ENCODE measurements around the gene NDUFV3. TPM values are rescaled to one million over a fixed set of nuclear protein-coding genes. Genes with fewer than 3 reads are reported as not detected.
"Not testable (repeated sequence)": the region's sequence is repeated elsewhere in the genome, so short reads cannot be mapped to it uniquely, and the experiment has no call there.

NDUFV3 gene
- total RNA-seq, 1 experiment from 2014 or later = 60.5 TPM

- DNase-seq (ENCODE audit: low read depth) = no peak
Measured at GRCh38 chr21:42855937-42856335, 37.2 kb upstream of the NDUFV3 start.

GRCh38 chr21:42857216-42857615 is 35.9 kb upstream of the NDUFV3 start:
- no peak for DNase-seq (ENCODE audit: low read depth)

GRCh38 chr21:42858185-42858847 is 34.8 kb upstream of the NDUFV3 start:
- DNase-seq (ENCODE audit: low read depth) = no peak

GRCh38 chr21:42858957-42859890 is 33.9 kb upstream of the NDUFV3 start:
- DNase-seq (ENCODE audit: low read depth) = no peak

GRCh38 chr21:42859891-42860230 is 33.2 kb upstream of the NDUFV3 start:
- no peak for DNase-seq (ENCODE audit: low read depth)

- DNase-seq (ENCODE audit: low read depth) = no peak
Measured at GRCh38 chr21:42860345-42860744, 32.8 kb upstream of the NDUFV3 start.

- DNase-seq (ENCODE audit: low read depth) = no peak
Measured at GRCh38 chr21:42861311-42861847, 31.7 kb upstream of the NDUFV3 start.

GRCh38 chr21:42861848-42862400 is 31.2 kb upstream of the NDUFV3 start:
- no peak for DNase-seq (ENCODE audit: low read depth)

GRCh38 chr21:42862774-42863503 is 30.2 kb upstream of the NDUFV3 start:
- peak; percentile 8 for DNase-seq (ENCODE audit: low read depth)

GRCh38 chr21:42863504-42863870 is 29.6 kb upstream of the NDUFV3 start:
- DNase-seq (ENCODE audit: low read depth) = no peak

- no peak for DNase-seq (ENCODE audit: low read depth)
Measured at GRCh38 chr21:42864286-42864685, 28.8 kb upstream of the NDUFV3 start.

- DNase-seq (ENCODE audit: low read depth) = no peak
Measured at GRCh38 chr21:42864815-42865775, 28.0 kb upstream of the NDUFV3 start.

- no peak for DNase-seq (ENCODE audit: low read depth)
Measured at GRCh38 chr21:42865776-42866160, 27.3 kb upstream of the NDUFV3 start.

GRCh38 chr21:42868196-42868595 is 24.9 kb upstream of the NDUFV3 start:
- DNase-seq (ENCODE audit: low read depth) = no peak

GRCh38 chr21:42873096-42873495 is 20.0 kb upstream of the NDUFV3 start:
- no peak for DNase-seq (ENCODE audit: low read depth)

- DNase-seq (ENCODE audit: low read depth) = not testable (repeated sequence)
Measured at GRCh38 chr21:42875811-42876210, 17.3 kb upstream of the NDUFV3 start.

- no peak for DNase-seq (ENCODE audit: low read depth)
Measured at GRCh38 chr21:42878678-42878992, 14.5 kb upstream of the NDUFV3 start.

GRCh38 chr21:42878993-42879787 is 13.9 kb upstream of the NDUFV3 start, which contains the start of gene WDR4:
WDR4 (minus strand) TSS chr21:42879539; CDS start chr21:42879495, 44 bp downstream.
- peak; percentile 98 for DNase-seq (ENCODE audit: low read depth)

GRCh38 chr21:42880352-42880751 is 12.8 kb upstream of the NDUFV3 start:
- no peak for DNase-seq (ENCODE audit: low read depth)

GRCh38 chr21:42883921-42884320 is 9.2 kb upstream of the NDUFV3 start:
- DNase-seq (ENCODE audit: low read depth) = no peak

Measured in M059J (cell line).